Stomach (tissue), 9 donors: ENCODE measurements around the gene FRZB. TPM values are rescaled to one million over a fixed set of nuclear protein-coding genes. Genes with fewer than 3 reads are reported as not detected.

Experiments
- DNase-seq, 2 donors: peaks; one replicate each; pipeline versions ENCODE4 v3.0.0 to v3.0.0-alpha.2; 2013 to 2019
- H3K27ac ChIP-seq, 5 donors: fragments of 200-600 bp in 4 of 5; sonication (generic) in 4 of 5; one replicate each; pipeline ENCODE4 v1.5.1; 2013 to 2019; ENCODE audit warnings: mild to moderate bottlenecking in 1 of 5, moderate library complexity in 1 of 5
- H3K27me3 ChIP-seq, 3 donors: fragments of 200-600 bp; sonication (generic); one replicate each; pipeline ENCODE4 v1.5.1; 2017 to 2019; ENCODE audit warnings: mixed run types in 1 of 3
- H3K36me3 ChIP-seq, 4 donors: fragments of 200-600 bp; sonication (generic); 1 replicate in 3 of 4; 2 replicates in 1 of 4; pipeline ENCODE4 v1.5.1; 2016 to 2019
- H3K4me1 ChIP-seq, 4 donors: fragments of 200-600 bp; sonication (generic); one replicate each; pipeline ENCODE4 v1.5.1; 2016 to 2019
- H3K4me3 ChIP-seq, 4 donors: fragments of 200-600 bp; sonication (generic) in 3 of 4; one replicate each; pipeline ENCODE4 v1.5.1; 2016 to 2019; ENCODE audit warnings: mild to moderate bottlenecking in 1 of 4
- H3K9me3 ChIP-seq, 4 donors: fragments of 200-600 bp; sonication (generic); one replicate each; pipeline ENCODE4 v1.5.1; 2016 to 2019
- EP300 ChIP-seq: sonication (generic); formaldehyde crosslinking; IDR thresholded peaks from one replicate; pipeline ENCODE4 v1.6.1; 2017; ENCODE audit warnings: antibody characterized with exemption
- POLR2A ChIP-seq, 4 donors: fragments of 450-650 bp; IDR thresholded peaks; one replicate each; pipeline ENCODE4 v1.6.1; 2016; ENCODE audit warnings: antibody characterized with exemption in 4 of 4, control low read depth in 2 of 4, mild to moderate bottlenecking in 1 of 4, moderate library complexity in 1 of 4
- POLR2AphosphoS5 ChIP-seq, 3 donors: sonication (generic); formaldehyde crosslinking; IDR thresholded peaks; one replicate each; pipeline ENCODE4 v1.6.1; 2016; ENCODE audit warnings: antibody characterized with exemption in 3 of 3
- WGBS, 5 donors: extraction: QIAGEN DNeasy Blood & Tissue Kit in 3 of 5; methylation state at CpG; one replicate each; pipeline versions ENCODE4 v1.1.5 to v1.1.7; 2013 to 2018; 5-methylcytosine and 5-hydroxymethylcytosine counted together
- intact Hi-C: fragments of 100-400 bp; cut with DNase I; formaldehyde crosslinking; loops from one replicate; pipeline ENCODE4 v1.15.1; 2023; ENCODE audit warnings: low total_unique reads
- polyA plus RNA-seq, 3 donors: library from polyadenylated mRNA; stranded (reverse); fragments of 200-250 nt; gene quantifications; one replicate each; pipeline ENCODE4 v1.2.3, GENCODE V29; 2013
- total RNA-seq, 5 donors: library from RNA; depleted of rRNA; stranded (reverse); fragments of >200 nt; gene quantifications; one replicate each; pipeline versions ENCODE4 v1.1.0 to v1.2.3, GENCODE V29; 2014 to 2016
- TF ChIP-seq, protein P1 (sequence below), 7 experiments: fragments of 450-650 bp in 4 of 7; fragments of 200-600 bp in 3 of 7; sonication (generic) in 3 of 7; IDR thresholded peaks; one replicate each; pipeline ENCODE4 v1.5.1; 2016 to 2019; ENCODE audit warnings: antibody characterized with exemption in 7 of 7, control low read depth in 2 of 7, mild to moderate bottlenecking in 1 of 7
- donor health status: healthy with polysubstance abuse.
- donor health status: Bipolar disorder and iron deficiency.
- donor health status: healthy.

FRZB gene
- total and polyA plus RNA-seq, 8 donors, result 0.76 to 85.3 (median 6.2) TPM

DNA sequence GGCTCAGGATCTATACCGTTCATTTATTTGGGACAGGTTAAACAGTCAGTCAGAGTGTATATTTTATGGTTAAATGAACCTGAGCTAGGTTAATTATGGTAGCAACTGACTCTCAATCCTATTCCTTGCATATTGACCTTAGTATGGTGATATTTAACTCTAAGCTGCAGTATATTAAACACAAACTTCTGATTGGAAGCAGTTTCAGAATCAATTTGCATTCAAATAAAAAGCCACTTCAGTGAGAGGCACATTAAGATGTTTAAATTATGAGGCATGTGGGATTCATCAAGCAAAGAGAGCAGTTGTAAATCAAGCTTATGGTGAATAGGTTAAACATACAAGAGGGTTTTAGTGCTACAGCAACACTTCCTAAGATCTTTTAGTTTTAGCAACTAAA is 40.4 kb downstream of the FRZB start:
- TF ChIP-seq, protein P1, sequence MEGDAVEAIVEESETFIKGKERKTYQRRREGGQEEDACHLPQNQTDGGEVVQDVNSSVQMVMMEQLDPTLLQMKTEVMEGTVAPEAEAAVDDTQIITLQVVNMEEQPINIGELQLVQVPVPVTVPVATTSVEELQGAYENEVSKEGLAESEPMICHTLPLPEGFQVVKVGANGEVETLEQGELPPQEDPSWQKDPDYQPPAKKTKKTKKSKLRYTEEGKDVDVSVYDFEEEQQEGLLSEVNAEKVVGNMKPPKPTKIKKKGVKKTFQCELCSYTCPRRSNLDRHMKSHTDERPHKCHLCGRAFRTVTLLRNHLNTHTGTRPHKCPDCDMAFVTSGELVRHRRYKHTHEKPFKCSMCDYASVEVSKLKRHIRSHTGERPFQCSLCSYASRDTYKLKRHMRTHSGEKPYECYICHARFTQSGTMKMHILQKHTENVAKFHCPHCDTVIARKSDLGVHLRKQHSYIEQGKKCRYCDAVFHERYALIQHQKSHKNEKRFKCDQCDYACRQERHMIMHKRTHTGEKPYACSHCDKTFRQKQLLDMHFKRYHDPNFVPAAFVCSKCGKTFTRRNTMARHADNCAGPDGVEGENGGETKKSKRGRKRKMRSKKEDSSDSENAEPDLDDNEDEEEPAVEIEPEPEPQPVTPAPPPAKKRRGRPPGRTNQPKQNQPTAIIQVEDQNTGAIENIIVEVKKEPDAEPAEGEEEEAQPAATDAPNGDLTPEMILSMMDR (IDR thresholded peaks at IDR 0.05), result no peak
- TF ChIP-seq EP300, result no peak
- TF ChIP-seq POLR2AphosphoS5 (IDR thresholded peaks at IDR 0.05), result no peak
- no peak for TF ChIP-seq POLR2A (IDR thresholded peaks at IDR 0.05)
- no peaks in the 10 kb centered on the region for H3K36me3 ChIP-seq
- no peak for DNase-seq
- no peaks in the 10 kb centered on the region for H3K27me3 ChIP-seq
- peaks cover 9 to 26% (median 18%) of the 10 kb centered on the region in 4 donors for H3K4me1 ChIP-seq
- H3K4me3 ChIP-seq, result no peak overlapping the region
- no peaks in the 10 kb centered on the region for H3K9me3 ChIP-seq
- 25 to 37% (median 31%) methylated on average over 1 of the region's 1 CpG for WGBS, 5 donors
- H3K27ac ChIP-seq, result no peak overlapping the region
- intact Hi-C loops, result no loop called here

DNA sequence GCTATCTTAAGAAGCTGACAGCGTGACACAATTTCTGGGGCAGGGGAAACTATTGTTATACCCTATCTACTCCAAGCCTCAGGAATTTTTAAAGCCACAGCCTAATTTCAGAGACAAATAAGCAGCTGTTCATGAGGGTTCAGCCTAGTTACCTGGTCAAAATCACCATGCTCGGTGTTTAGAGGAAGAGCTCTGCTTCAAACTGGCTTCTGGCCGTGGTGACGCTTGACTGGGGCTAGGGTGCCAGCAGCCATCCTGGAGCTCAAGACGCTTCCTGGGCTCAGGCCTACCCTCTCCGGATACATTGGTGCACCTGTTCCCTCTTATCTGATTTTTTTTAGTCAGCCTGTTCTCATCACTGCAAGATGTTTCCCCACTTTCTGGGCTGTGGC is 41.7 kb downstream of the FRZB start:
- Histone ChIP-seq H3K4me1 (peaks cover 9 to 26% (median 19%) of the 10 kb centered on the region in 4 donors), H3K36me3 (no peaks in the 10 kb centered on the region), H3K4me3 (no peak overlapping the region), H3K27me3 (no peaks in the 10 kb centered on the region), H3K27ac (peak overlapping the region in 3 of 5 donors; percentile 14 to 48 (median 40)), H3K9me3 (no peaks in the 10 kb centered on the region)
- peak in 1 of 2 donors; percentile 33 for DNase-seq
- intact Hi-C loops, result no loop called here
- no peak for TF ChIP-seq POLR2A (IDR thresholded peaks at IDR 0.05)
- WGBS, 5 donors, result 34 to 61% (median 50%) methylated on average over 6 of the region's 6 CpGs

DNA sequence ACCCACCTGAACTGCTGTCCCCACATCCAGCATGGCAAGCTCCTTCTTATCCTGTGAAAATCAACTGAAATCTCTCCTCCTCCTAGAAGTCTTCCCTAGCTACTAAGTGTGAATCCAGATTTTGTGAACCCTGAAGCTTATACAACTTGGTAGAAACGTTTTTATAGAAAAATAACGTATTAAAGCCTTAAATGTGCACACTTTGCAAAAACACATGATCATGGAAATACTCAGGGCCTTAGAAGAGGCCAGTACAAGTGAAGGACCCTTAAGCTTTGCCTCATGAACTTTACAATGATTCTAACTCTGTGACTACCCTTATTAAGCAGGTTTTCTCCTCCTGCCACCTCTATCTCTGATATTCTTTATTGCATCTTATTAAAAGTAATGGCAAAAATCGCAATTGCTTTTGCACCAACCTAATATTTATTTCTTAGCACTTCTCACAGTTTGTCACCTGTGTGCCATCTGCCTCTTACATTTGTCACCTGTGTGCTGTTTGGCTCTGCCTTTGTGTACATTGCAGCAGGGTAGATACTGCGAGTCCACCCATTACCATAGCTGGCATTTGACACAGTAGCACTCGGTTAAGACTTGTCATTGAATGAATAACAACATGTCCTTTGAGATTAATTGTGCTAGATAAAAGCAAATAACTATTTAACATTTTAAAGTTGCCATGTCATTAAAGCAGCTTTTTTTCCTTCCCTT is 42.2 kb downstream of the FRZB start:
- H3K9me3 ChIP-seq, result no peaks in the 10 kb centered on the region
- H3K4me1 ChIP-seq, result peaks cover 9 to 28% (median 20%) of the 10 kb centered on the region in 4 donors
- H3K27ac ChIP-seq, result peak overlapping the region in 2 of 5 donors; percentile 14 to 40
- no peaks in the 10 kb centered on the region for H3K27me3 ChIP-seq
- WGBS, 5 donors, result 48 to 62% (median 57%) methylated on average over 5 of the region's 5 CpGs
- H3K36me3 ChIP-seq, result no peaks in the 10 kb centered on the region
- intact Hi-C loops, result no loop called here
- DNase-seq, result peak in 1 of 2 donors; percentile 60
- no peak overlapping the region for H3K4me3 ChIP-seq
- TF ChIP-seq POLR2AphosphoS5 (IDR thresholded peaks at IDR 0.05), result peak in 1 of 3 donors; percentile 34
- TF ChIP-seq, protein P1 (IDR thresholded peaks at IDR 0.05), result no peak
- TF ChIP-seq EP300, result no peak
- no peak for TF ChIP-seq POLR2A (IDR thresholded peaks at IDR 0.05)

DNA sequence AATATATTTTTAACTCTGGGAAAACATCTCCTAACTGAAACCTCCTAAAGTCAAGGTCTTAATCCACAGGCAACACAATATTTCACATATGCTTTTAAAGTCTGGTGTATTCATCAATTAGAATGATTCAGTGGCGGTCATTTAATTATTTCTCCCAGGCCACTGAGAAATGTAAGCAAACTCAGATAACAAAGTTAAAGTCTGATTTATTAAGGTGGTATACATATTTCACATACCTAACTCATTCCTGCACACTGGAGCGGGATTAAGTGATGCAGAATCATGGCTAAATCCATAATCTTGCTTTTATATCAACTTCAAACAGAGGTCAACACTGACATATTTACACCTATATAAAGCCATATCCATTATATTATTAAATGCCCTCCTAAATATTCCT is 43.7 kb downstream of the FRZB start:
- intact Hi-C loops, result no loop called here
- H3K4me3 ChIP-seq, result no peak overlapping the region
- no peak overlapping the region for H3K27ac ChIP-seq
- H3K27me3 ChIP-seq, result no peaks in the 10 kb centered on the region
- peaks cover 9 to 34% (median 22%) of the 10 kb centered on the region in 4 donors for H3K4me1 ChIP-seq
- TF ChIP-seq POLR2A (IDR thresholded peaks at IDR 0.05), result no peak
- TF ChIP-seq EP300, result no peak
- no peak for TF ChIP-seq POLR2AphosphoS5 (IDR thresholded peaks at IDR 0.05)
- TF ChIP-seq, protein P1 (IDR thresholded peaks at IDR 0.05), result no peak
- DNase-seq, result no peak
- H3K9me3 ChIP-seq, result no peaks in the 10 kb centered on the region
- no peaks in the 10 kb centered on the region for H3K36me3 ChIP-seq
- 50 to 71% (median 60%) methylated on average over 2 of the region's 2 CpGs for WGBS, 5 donors

DNA sequence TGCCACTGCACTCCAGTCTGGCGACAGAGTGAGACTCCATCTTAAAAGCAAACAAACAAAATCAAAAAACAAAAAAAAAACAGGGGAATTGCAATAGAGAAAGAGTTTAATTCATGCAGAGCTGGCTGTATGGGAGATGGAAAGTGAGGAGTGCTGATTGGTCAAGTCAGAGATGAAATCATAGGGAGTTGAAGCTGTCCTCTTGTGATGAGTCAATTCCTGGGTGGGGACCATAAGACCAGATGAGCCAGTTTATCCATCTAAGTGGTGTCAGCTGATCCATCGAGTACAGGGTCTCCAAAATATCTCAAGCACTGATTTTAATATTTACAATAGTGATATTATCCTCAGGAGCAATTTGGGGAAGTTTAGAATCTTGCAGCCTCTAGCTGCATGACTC is 45.3 kb downstream of the FRZB start:
- Histone ChIP-seq H3K27me3 (no peaks in the 10 kb centered on the region), H3K4me3 (no peak overlapping the region), H3K4me1 (peaks cover 9 to 47% (median 28%) of the 10 kb centered on the region in 4 donors), H3K27ac (no peak overlapping the region), H3K9me3 (no peaks in the 10 kb centered on the region), H3K36me3 (no peaks in the 10 kb centered on the region)
- DNase-seq, result no peak
- TF ChIP-seq, protein P1 (IDR thresholded peaks at IDR 0.05), result no peak
- no peak for TF ChIP-seq EP300
- TF ChIP-seq POLR2AphosphoS5 (IDR thresholded peaks at IDR 0.05), result no peak
- no peak for TF ChIP-seq POLR2A (IDR thresholded peaks at IDR 0.05)
- WGBS, 5 donors, result 48 to 65% (median 62%) methylated on average over 2 of the region's 2 CpGs
- intact Hi-C loops, result no loop called here
